ENCODE data around the gene C16orf89.

- TF ChIP-seq CTCF (IDR thresholded peaks at IDR 0.05) (no peak), POLR2A (IDR thresholded peaks at IDR 0.05) (no peak)
Measured at GRCh38 chr16:5062051-5062450, 3.7 kb downstream of the C16orf89 start.
